Measurements from ENCODE around the gene IL6ST. TPM values are rescaled to one million over a fixed set of nuclear protein-coding genes. Genes with fewer than 3 reads are reported as not detected.

IL6ST gene
- total RNA-seq, 4 donors from 2014 or later = 51.3 to 179 (median 136) TPM

DNA sequence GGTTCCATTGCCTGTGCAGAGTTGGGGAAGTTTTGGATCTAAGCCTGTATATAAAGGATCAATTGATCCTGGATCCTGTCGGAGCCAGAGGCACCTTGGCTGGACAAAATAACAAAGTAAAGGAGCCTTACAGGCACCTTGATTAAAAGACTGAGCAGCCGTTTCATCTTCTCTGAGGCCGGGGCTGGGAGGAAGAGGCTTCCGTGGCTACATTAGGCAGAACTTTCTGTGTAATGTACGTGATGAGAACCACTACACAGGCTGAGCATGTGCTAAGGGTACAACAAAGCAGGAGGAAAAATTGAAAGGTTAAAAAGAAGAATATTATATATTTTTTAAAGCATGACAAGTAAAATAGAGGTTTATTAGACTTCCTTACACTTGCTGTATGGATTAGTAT, 106.6 kb downstream of the IL6ST start:
- DNase-seq = no peak
- H3K4me1 ChIP-seq = no peaks in the 10 kb centered on the region
- WGBS, 2 donors (ENCODE audit: low coverage in 1 of 2) = 83 to 87% methylated on average over 2 to 5 of the region's 5 CpGs
- TF ChIP-seq EP300 (IDR thresholded peaks at IDR 0.05; ENCODE audit: low read depth) (no peak), POLR2AphosphoS5 (IDR thresholded peaks at IDR 0.05) (no peak), POLR2A (IDR thresholded peaks at IDR 0.05) (no peak)
- TF ChIP-seq, protein P1, sequence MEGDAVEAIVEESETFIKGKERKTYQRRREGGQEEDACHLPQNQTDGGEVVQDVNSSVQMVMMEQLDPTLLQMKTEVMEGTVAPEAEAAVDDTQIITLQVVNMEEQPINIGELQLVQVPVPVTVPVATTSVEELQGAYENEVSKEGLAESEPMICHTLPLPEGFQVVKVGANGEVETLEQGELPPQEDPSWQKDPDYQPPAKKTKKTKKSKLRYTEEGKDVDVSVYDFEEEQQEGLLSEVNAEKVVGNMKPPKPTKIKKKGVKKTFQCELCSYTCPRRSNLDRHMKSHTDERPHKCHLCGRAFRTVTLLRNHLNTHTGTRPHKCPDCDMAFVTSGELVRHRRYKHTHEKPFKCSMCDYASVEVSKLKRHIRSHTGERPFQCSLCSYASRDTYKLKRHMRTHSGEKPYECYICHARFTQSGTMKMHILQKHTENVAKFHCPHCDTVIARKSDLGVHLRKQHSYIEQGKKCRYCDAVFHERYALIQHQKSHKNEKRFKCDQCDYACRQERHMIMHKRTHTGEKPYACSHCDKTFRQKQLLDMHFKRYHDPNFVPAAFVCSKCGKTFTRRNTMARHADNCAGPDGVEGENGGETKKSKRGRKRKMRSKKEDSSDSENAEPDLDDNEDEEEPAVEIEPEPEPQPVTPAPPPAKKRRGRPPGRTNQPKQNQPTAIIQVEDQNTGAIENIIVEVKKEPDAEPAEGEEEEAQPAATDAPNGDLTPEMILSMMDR (IDR thresholded peaks at IDR 0.05) = no peak
- intact Hi-C loops (cut with DNase I; ENCODE audit: low total_unique reads) = no loop called here
- in situ Hi-C loops (cut with MboI; ENCODE audit: low pct_ligation_motif_present in 1 of 4, low pct_unique_long_range_greater_than_20kb in 1 of 4, low sequenced_read_pairs in 3 of 4) = no loop called here
- no peaks in the 10 kb centered on the region for H3K27me3 ChIP-seq
- H3K27ac ChIP-seq = no peak overlapping the region
- H3K9me3 ChIP-seq = no peaks in the 10 kb centered on the region
- no peaks in the 10 kb centered on the region for H3K36me3 ChIP-seq
- no peak overlapping the region for H3K4me3 ChIP-seq

DNA sequence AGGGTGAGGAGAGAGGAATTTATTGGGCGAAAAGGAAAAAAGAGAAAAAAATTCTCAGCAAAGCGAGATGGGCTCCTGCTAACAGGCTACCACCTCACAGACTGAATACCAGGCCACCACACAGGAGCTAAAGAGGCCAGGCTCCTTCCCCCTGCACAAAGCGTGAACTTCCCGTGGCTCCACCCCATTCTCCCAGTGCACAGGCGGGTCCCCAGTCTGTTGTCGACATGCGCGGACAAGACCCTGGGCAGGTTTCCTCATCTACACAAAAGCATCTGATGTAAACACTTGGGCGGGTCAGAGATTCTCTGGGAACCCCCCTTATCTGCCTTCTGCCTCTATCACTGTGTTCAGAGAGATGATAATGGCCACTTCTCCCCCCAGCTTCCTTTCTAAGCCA, 109.4 kb downstream of the IL6ST start:
- WGBS, 2 donors (ENCODE audit: low coverage in 1 of 2) = 89 to 90% methylated on average over 4 to 9 of the region's 9 CpGs
- H3K36me3 ChIP-seq = no peaks in the 10 kb centered on the region
- H3K4me1 ChIP-seq = no peaks in the 10 kb centered on the region
- no peak overlapping the region for H3K4me3 ChIP-seq
- in situ Hi-C loops (cut with MboI; ENCODE audit: low pct_ligation_motif_present in 1 of 4, low pct_unique_long_range_greater_than_20kb in 1 of 4, low sequenced_read_pairs in 3 of 4) (no loop called here), intact Hi-C loops (cut with DNase I; ENCODE audit: low total_unique reads) (no loop called here)
- H3K9me3 ChIP-seq = no peaks in the 10 kb centered on the region
- TF ChIP-seq POLR2A (IDR thresholded peaks at IDR 0.05) (no peak), EP300 (IDR thresholded peaks at IDR 0.05; ENCODE audit: low read depth) (no peak), POLR2AphosphoS5 (IDR thresholded peaks at IDR 0.05) (no peak)
- TF ChIP-seq, protein P1 (IDR thresholded peaks at IDR 0.05) = no peak
- DNase-seq = no peak
- no peaks in the 10 kb centered on the region for H3K27me3 ChIP-seq
- no peak overlapping the region for H3K27ac ChIP-seq

Small RNA genes lying within 50 kb of the gene (small RNA-seq; reads per million reads assigned to genes)
- gene AC016596.1 (0 reads per million in 4 donors), gene RF01210 (0 reads per million in 4 donors)

Other genes starting within 250 kb of the IL6ST start
- not detected for gene IL31RA, start 143.6 kb downstream of the IL6ST start, total RNA-seq
- gene ANKRD55, start 238.4 kb upstream of the IL6ST start, total RNA-seq = under 1 TPM in 1 of 4 donors, not detected in 3; 0.95 TPM

Measured in transverse colon (tissue), 4 donors.